K562 (cell line): ENCODE results near the gene SH3D21. TPM values are rescaled to one million over a fixed set of nuclear protein-coding genes. Genes with fewer than 3 reads are reported as not detected.
A peak's percentile ranks its signal among the peaks of the same experiment; 100 is the strongest.

Source experiments
- SMARCA5 ChIP-seq: fragments of 450-650 bp; IDR thresholded peaks from 2 replicates; pipeline ENCODE4 v1.6.1; 2016
- polyA plus RNA-seq, 8 experiments: library from polyadenylated mRNA; depleted of rRNA in 4 of 8; stranded (reverse) in 5 of 8; unstranded in 3 of 8; fragments of >200 nt; fragmentation: Nextera tagmentation in 2 of 8; fragmentation: Illumina TruSeq in 1 of 8; extraction: Ambion mirVana in 2 of 8; extraction: Trizol in 1 of 8; gene quantifications; 2 replicates each; pipeline versions ENCODE4 v1.2.1 to v1.2.3, GENCODE V29; 2011 to 2014; ENCODE audit warnings: inconsistent platforms in 1 of 8, missing spikeins in 1 of 8
- total RNA-seq, 7 experiments: library from RNA; depleted of rRNA in 6 of 7; stranded (reverse); fragments of >200 nt in 6 of 7; fragmentation: Illumina TruSeq in 2 of 7; extraction: Trizol in 2 of 7; gene quantifications; 2 replicates each; pipeline versions ENCODE4 v1.2.1 to v1.2.3, GENCODE V29; 2011 to 2021; ENCODE audit warnings: low replicate concordance in 1 of 7
- TF ChIP-seq, protein P1 (sequence below): fragments of 450-650 bp; IDR thresholded peaks from 2 replicates; pipeline ENCODE4 v1.6.1; 2016; ENCODE audit warnings: mild to moderate bottlenecking, moderate library complexity

The SH3D21 gene
- total and polyA plus RNA-seq, 9 of the 15 experiments (the other 6 are each of a cell fraction or from before 2014, with no cell fraction given), result 0.01 to 4.7 (median 1.8) TPM

DNA sequence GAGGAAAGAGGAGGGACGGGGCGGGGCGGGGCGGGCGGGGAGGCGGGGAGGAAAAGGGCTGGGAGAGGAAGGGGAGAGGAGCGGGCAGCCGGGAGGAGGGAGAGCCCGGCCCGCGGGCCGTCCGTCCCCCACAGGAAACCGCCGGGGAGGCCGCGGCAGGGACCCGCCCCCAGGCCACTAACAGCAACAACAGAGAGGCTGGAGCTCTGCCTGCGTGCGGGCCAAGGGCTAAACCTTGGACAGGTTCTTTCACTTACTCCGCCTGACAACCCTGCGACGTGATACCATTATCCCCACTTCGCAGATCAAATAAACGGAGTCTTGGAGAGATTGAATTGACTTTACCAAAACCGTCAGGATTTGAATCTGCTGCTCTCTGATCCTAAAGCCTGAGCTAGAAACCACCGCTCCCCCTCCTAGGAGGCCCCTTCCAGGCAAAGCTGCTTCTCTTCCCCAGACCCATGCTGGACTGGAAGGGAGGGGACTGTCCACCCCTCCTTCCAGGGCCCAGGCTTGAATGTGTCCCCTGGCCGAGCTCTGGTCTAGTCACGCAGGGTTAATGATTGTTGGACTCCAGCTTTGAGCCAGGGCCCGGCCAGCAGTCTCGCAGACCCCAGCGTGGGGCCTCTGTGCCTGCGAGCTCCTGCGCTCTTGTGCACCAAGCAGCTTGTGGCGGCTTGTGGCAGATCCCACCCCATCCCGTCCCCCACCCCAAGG is 17.6 kb downstream of the SH3D21 start, which contains the start of gene EVA1B (continued):
- TF ChIP-seq, protein P1, sequence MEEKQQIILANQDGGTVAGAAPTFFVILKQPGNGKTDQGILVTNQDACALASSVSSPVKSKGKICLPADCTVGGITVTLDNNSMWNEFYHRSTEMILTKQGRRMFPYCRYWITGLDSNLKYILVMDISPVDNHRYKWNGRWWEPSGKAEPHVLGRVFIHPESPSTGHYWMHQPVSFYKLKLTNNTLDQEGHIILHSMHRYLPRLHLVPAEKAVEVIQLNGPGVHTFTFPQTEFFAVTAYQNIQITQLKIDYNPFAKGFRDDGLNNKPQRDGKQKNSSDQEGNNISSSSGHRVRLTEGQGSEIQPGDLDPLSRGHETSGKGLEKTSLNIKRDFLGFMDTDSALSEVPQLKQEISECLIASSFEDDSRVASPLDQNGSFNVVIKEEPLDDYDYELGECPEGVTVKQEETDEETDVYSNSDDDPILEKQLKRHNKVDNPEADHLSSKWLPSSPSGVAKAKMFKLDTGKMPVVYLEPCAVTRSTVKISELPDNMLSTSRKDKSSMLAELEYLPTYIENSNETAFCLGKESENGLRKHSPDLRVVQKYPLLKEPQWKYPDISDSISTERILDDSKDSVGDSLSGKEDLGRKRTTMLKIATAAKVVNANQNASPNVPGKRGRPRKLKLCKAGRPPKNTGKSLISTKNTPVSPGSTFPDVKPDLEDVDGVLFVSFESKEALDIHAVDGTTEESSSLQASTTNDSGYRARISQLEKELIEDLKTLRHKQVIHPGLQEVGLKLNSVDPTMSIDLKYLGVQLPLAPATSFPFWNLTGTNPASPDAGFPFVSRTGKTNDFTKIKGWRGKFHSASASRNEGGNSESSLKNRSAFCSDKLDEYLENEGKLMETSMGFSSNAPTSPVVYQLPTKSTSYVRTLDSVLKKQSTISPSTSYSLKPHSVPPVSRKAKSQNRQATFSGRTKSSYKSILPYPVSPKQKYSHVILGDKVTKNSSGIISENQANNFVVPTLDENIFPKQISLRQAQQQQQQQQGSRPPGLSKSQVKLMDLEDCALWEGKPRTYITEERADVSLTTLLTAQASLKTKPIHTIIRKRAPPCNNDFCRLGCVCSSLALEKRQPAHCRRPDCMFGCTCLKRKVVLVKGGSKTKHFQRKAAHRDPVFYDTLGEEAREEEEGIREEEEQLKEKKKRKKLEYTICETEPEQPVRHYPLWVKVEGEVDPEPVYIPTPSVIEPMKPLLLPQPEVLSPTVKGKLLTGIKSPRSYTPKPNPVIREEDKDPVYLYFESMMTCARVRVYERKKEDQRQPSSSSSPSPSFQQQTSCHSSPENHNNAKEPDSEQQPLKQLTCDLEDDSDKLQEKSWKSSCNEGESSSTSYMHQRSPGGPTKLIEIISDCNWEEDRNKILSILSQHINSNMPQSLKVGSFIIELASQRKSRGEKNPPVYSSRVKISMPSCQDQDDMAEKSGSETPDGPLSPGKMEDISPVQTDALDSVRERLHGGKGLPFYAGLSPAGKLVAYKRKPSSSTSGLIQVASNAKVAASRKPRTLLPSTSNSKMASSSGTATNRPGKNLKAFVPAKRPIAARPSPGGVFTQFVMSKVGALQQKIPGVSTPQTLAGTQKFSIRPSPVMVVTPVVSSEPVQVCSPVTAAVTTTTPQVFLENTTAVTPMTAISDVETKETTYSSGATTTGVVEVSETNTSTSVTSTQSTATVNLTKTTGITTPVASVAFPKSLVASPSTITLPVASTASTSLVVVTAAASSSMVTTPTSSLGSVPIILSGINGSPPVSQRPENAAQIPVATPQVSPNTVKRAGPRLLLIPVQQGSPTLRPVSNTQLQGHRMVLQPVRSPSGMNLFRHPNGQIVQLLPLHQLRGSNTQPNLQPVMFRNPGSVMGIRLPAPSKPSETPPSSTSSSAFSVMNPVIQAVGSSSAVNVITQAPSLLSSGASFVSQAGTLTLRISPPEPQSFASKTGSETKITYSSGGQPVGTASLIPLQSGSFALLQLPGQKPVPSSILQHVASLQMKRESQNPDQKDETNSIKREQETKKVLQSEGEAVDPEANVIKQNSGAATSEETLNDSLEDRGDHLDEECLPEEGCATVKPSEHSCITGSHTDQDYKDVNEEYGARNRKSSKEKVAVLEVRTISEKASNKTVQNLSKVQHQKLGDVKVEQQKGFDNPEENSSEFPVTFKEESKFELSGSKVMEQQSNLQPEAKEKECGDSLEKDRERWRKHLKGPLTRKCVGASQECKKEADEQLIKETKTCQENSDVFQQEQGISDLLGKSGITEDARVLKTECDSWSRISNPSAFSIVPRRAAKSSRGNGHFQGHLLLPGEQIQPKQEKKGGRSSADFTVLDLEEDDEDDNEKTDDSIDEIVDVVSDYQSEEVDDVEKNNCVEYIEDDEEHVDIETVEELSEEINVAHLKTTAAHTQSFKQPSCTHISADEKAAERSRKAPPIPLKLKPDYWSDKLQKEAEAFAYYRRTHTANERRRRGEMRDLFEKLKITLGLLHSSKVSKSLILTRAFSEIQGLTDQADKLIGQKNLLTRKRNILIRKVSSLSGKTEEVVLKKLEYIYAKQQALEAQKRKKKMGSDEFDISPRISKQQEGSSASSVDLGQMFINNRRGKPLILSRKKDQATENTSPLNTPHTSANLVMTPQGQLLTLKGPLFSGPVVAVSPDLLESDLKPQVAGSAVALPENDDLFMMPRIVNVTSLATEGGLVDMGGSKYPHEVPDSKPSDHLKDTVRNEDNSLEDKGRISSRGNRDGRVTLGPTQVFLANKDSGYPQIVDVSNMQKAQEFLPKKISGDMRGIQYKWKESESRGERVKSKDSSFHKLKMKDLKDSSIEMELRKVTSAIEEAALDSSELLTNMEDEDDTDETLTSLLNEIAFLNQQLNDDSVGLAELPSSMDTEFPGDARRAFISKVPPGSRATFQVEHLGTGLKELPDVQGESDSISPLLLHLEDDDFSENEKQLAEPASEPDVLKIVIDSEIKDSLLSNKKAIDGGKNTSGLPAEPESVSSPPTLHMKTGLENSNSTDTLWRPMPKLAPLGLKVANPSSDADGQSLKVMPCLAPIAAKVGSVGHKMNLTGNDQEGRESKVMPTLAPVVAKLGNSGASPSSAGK, result no peak
- peak; percentile 95 for TF ChIP-seq SMARCA5
